ENCODE data around the gene SNTG2. TPM values are rescaled to one million over a fixed set of nuclear protein-coding genes. Genes with fewer than 3 reads are reported as not detected.

Gene SNTG2
- total RNA-seq, 1 donor from 2014 or later: 7.7 TPM

- Mint-ChIP-seq H3K4me3 (ENCODE audit: unreplicated experiment) (no peak overlapping the region), H3K36me3 (ENCODE audit: unreplicated experiment) (no peaks in the 10 kb centered on the region), H3K27me3 (ENCODE audit: unreplicated experiment) (no peaks in the 10 kb centered on the region), H3K9me3 (ENCODE audit: unreplicated experiment) (peaks cover 2% of the 10 kb centered on the region), H3K4me1 (ENCODE audit: low read depth, unreplicated experiment) (no peaks in the 10 kb centered on the region), H3K27ac (ENCODE audit: unreplicated experiment) (no peak overlapping the region)
- TF ChIP-seq CTCF (IDR thresholded peaks at IDR 0.05; ENCODE audit: partially characterized antibody, unreplicated experiment): no peak
- DNase-seq: no peak
Observed at GRCh38 chr2:1341404-1342120, 390.9 kb downstream of the SNTG2 start.

GRCh38 chr2:1348789-1349188 lies 398.1 kb downstream of the SNTG2 start:
- H3K27ac Mint-ChIP-seq (ENCODE audit: unreplicated experiment): no peak overlapping the region
- H3K4me3 Mint-ChIP-seq (ENCODE audit: unreplicated experiment): no peak overlapping the region
- H3K27me3 Mint-ChIP-seq (ENCODE audit: unreplicated experiment): no peaks in the 10 kb centered on the region
- no peaks in the 10 kb centered on the region for H3K4me1 Mint-ChIP-seq (ENCODE audit: low read depth, unreplicated experiment)
- H3K9me3 Mint-ChIP-seq (ENCODE audit: unreplicated experiment): peaks cover 7% of the 10 kb centered on the region
- no peak for TF ChIP-seq CTCF (IDR thresholded peaks at IDR 0.05; ENCODE audit: partially characterized antibody, unreplicated experiment)
- DNase-seq: no peak
- peaks cover 6% of the 10 kb centered on the region for H3K36me3 Mint-ChIP-seq (ENCODE audit: unreplicated experiment)

- H3K36me3 Mint-ChIP-seq (ENCODE audit: unreplicated experiment): peaks cover 6% of the 10 kb centered on the region
- no peak overlapping the region for H3K27ac Mint-ChIP-seq (ENCODE audit: unreplicated experiment)
- no peak for DNase-seq
- no peak overlapping the region for H3K4me3 Mint-ChIP-seq (ENCODE audit: unreplicated experiment)
- TF ChIP-seq CTCF (IDR thresholded peaks at IDR 0.05; ENCODE audit: partially characterized antibody, unreplicated experiment): no peak
- H3K4me1 Mint-ChIP-seq (ENCODE audit: low read depth, unreplicated experiment): no peaks in the 10 kb centered on the region
- H3K9me3 Mint-ChIP-seq (ENCODE audit: unreplicated experiment): peaks cover 7% of the 10 kb centered on the region
- no peaks in the 10 kb centered on the region for H3K27me3 Mint-ChIP-seq (ENCODE audit: unreplicated experiment)
Observed at GRCh38 chr2:1350111-1350510, 399.5 kb downstream of the SNTG2 start.

- Mint-ChIP-seq H3K4me3 (ENCODE audit: unreplicated experiment) (no peak overlapping the region), H3K9me3 (ENCODE audit: unreplicated experiment) (peaks cover 4% of the 10 kb centered on the region)
Observed at GRCh38 chr2:1353124-1353523, 402.5 kb downstream of the SNTG2 start.

More at GRCh38 chr2:1353124-1353523, 402.5 kb downstream of the SNTG2 start:
- no peak overlapping the region for H3K27ac Mint-ChIP-seq (ENCODE audit: unreplicated experiment)
- no peaks in the 10 kb centered on the region for H3K27me3 Mint-ChIP-seq (ENCODE audit: unreplicated experiment)
- no peaks in the 10 kb centered on the region for H3K4me1 Mint-ChIP-seq (ENCODE audit: low read depth, unreplicated experiment)
- TF ChIP-seq CTCF (IDR thresholded peaks at IDR 0.05; ENCODE audit: partially characterized antibody, unreplicated experiment): no peak
- no peak for DNase-seq
- peaks cover 6% of the 10 kb centered on the region for H3K36me3 Mint-ChIP-seq (ENCODE audit: unreplicated experiment)

All from glutamatergic neuron (in vitro differentiated cells).